ENCODE data around the gene CEACAM6. TPM values are rescaled to one million over a fixed set of nuclear protein-coding genes. Genes with fewer than 3 reads are reported as not detected.

The CEACAM6 gene
- total RNA-seq, 4 donors from 2014 or later, result not detected

- 69 to 72% methylated on average over 8 of the region's 8 CpGs for WGBS, 2 donors
- H3K36me3 ChIP-seq, result no peaks in the 10 kb centered on the region
- no peaks in the 10 kb centered on the region for H3K4me1 ChIP-seq
- H3K27ac ChIP-seq, result no peak overlapping the region
- TF ChIP-seq EP300 (IDR thresholded peaks at IDR 0.05) (no peak), CTCF (IDR thresholded peaks at IDR 0.05) (no peak), POLR2A (IDR thresholded peaks at IDR 0.05) (no peak)
- H3K27me3 ChIP-seq, result peaks cover 0 to 26% of the 10 kb centered on the region in 2 donors
- no peak for DNase-seq (ENCODE audit: low spot score in 2 of 2)
- peaks cover 0 to 7% (median 0%) of the 10 kb centered on the region in 4 donors for H3K9me3 ChIP-seq
- H3K4me3 ChIP-seq, result no peak overlapping the region
These were observed 45.2 kb upstream of the CEACAM6 start for GRCh38 chr19:41709951-41710645.

GRCh38 chr19:41711376-41712261 lies 43.7 kb upstream of the CEACAM6 start:
- Histone ChIP-seq H3K36me3 (no peaks in the 10 kb centered on the region), H3K27me3 (peaks cover 0 to 13% of the 10 kb centered on the region in 2 donors), H3K9me3 (peaks cover 0 to 5% (median 0%) of the 10 kb centered on the region in 4 donors), H3K4me1 (no peaks in the 10 kb centered on the region), H3K4me3 (no peak overlapping the region), H3K27ac (no peak overlapping the region)
- no peak for TF ChIP-seq POLR2A (IDR thresholded peaks at IDR 0.05)
- TF ChIP-seq EP300 (IDR thresholded peaks at IDR 0.05), result no peak
- TF ChIP-seq CTCF (IDR thresholded peaks at IDR 0.05), result no peak
- WGBS, 2 donors, result 73 to 86% methylated on average over 13 of the region's 13 CpGs
- DNase-seq (ENCODE audit: low spot score in 2 of 2), result no peak

- 63 to 83% methylated on average over 4 to 5 of the region's 5 CpGs for WGBS, 2 donors
- no peak overlapping the region for H3K4me3 ChIP-seq
- no peak overlapping the region for H3K27ac ChIP-seq
- no peaks in the 10 kb centered on the region for H3K27me3 ChIP-seq
- TF ChIP-seq CTCF (IDR thresholded peaks at IDR 0.05), result no peak
- no peak for TF ChIP-seq EP300 (IDR thresholded peaks at IDR 0.05)
- no peak for TF ChIP-seq POLR2A (IDR thresholded peaks at IDR 0.05)
- no peaks in the 10 kb centered on the region for H3K9me3 ChIP-seq
- H3K36me3 ChIP-seq, result no peaks in the 10 kb centered on the region
- no peaks in the 10 kb centered on the region for H3K4me1 ChIP-seq
- no peak for DNase-seq (ENCODE audit: low spot score in 2 of 2)
These were observed 40.7 kb upstream of the CEACAM6 start for GRCh38 chr19:41714598-41714997.

- no peak for DNase-seq (ENCODE audit: low spot score in 2 of 2)
- Histone ChIP-seq H3K9me3 (no peaks in the 10 kb centered on the region), H3K4me3 (no peak overlapping the region), H3K4me1 (no peaks in the 10 kb centered on the region), H3K27me3 (no peaks in the 10 kb centered on the region), H3K36me3 (no peaks in the 10 kb centered on the region), H3K27ac (no peak overlapping the region)
- 68 to 83% methylated on average over 6 of the region's 6 CpGs for WGBS, 2 donors
- TF ChIP-seq CTCF (IDR thresholded peaks at IDR 0.05) (no peak), POLR2A (IDR thresholded peaks at IDR 0.05) (no peak), EP300 (IDR thresholded peaks at IDR 0.05) (no peak)
These were observed 36.6 kb upstream of the CEACAM6 start for GRCh38 chr19:41718761-41719160.

GRCh38 chr19:41720103-41720502 lies 35.2 kb upstream of the CEACAM6 start:
- DNase-seq (ENCODE audit: low spot score in 2 of 2), result no peak
- Histone ChIP-seq H3K4me1 (no peaks in the 10 kb centered on the region), H3K4me3 (no peak overlapping the region), H3K27ac (no peak overlapping the region), H3K27me3 (no peaks in the 10 kb centered on the region), H3K9me3 (no peaks in the 10 kb centered on the region), H3K36me3 (no peaks in the 10 kb centered on the region)
- no peak for TF ChIP-seq CTCF (IDR thresholded peaks at IDR 0.05)
- TF ChIP-seq POLR2A (IDR thresholded peaks at IDR 0.05), result no peak
- no peak for TF ChIP-seq EP300 (IDR thresholded peaks at IDR 0.05)
- WGBS, 2 donors, result 84 to 85% methylated on average over 3 of the region's 3 CpGs

Data from tibial nerve (tissue), 4 donors.